Kidney epithelial cell (primary cell): ENCODE measurements around the gene SORCS2. TPM values are rescaled to one million over a fixed set of nuclear protein-coding genes. Genes with fewer than 3 reads are reported as not detected.

ENCODE experiments used
- DNase-seq: peaks from one replicate; pipeline ENCODE4 v3.0.0-alpha.2; 2010; ENCODE audit warnings: low read depth
- H3K27me3 ChIP-seq: 2 replicates; pipeline ENCODE4 v1.6.0; 2011; ENCODE audit warnings: low read length; ENCODE audit not compliant: control insufficient read depth, insufficient read depth
- H3K36me3 ChIP-seq: 2 replicates; pipeline ENCODE4 v1.5.1; 2011; ENCODE audit warnings: low read length; ENCODE audit not compliant: control insufficient read depth, insufficient read depth
- H3K4me3 ChIP-seq: 2 replicates; pipeline ENCODE4 v1.5.1; 2011; ENCODE audit warnings: low read depth, mild to moderate bottlenecking, control low read depth, low read length
- total RNA-seq: library from RNA; depleted of rRNA; stranded (reverse); fragments of >200 nt; gene quantifications from 2 replicates; pipeline ENCODE4 v1.2.3, GENCODE V29; 2015
- TF ChIP-seq, protein P1 (sequence below): IDR thresholded peaks from 2 replicates; pipeline ENCODE4 v1.5.1; 2011; ENCODE audit warnings: mild to moderate bottlenecking, moderate library complexity, low read length, control low read depth, inconsistent platforms; ENCODE audit not compliant: insufficient read depth, poor library complexity, severe bottlenecking

The SORCS2 gene
- total RNA-seq, 1 donor from 2014 or later, result 1.4 TPM

DNA sequence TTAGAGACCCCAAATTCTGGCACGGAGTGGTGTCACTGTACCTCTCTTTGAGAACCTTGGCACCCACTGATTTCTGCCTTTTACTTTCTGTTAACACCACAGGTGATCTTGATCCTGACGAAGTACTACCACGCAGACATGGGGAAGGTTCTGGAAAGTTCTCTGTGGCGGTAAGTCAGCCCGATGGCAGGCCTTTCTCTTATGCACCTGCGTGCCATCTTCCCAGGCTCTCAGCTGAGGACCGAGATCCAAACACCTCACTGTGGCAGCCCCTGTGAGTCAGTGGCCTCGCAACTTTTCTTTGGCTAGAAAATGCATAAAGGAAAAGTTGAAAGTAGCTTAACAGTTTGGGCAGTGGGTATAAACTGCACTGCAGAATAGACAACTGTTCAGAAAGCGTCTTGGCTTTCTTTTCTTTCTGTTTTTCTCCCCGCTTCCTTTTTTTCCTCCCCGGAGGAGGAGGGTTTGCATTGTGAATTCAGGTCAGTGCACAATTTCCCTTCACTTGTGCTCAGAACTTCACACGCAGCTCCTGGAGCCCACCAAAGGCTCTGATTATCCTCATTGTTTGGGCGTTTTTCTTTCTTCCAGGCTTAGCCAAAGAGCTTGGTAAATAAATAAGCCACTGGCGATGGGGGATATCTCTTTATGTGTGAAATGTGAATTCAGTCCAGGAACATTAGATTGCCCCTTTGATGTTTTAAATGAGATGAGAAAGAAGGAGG is 204.0 kb downstream of the SORCS2 start:
- no peaks in the 10 kb centered on the region for H3K36me3 ChIP-seq
- no peak for DNase-seq
- no peak overlapping the region for H3K4me3 ChIP-seq
- TF ChIP-seq, protein P1, sequence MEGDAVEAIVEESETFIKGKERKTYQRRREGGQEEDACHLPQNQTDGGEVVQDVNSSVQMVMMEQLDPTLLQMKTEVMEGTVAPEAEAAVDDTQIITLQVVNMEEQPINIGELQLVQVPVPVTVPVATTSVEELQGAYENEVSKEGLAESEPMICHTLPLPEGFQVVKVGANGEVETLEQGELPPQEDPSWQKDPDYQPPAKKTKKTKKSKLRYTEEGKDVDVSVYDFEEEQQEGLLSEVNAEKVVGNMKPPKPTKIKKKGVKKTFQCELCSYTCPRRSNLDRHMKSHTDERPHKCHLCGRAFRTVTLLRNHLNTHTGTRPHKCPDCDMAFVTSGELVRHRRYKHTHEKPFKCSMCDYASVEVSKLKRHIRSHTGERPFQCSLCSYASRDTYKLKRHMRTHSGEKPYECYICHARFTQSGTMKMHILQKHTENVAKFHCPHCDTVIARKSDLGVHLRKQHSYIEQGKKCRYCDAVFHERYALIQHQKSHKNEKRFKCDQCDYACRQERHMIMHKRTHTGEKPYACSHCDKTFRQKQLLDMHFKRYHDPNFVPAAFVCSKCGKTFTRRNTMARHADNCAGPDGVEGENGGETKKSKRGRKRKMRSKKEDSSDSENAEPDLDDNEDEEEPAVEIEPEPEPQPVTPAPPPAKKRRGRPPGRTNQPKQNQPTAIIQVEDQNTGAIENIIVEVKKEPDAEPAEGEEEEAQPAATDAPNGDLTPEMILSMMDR, result no peak
- H3K27me3 ChIP-seq, result peaks cover 7% of the 10 kb centered on the region

DNA sequence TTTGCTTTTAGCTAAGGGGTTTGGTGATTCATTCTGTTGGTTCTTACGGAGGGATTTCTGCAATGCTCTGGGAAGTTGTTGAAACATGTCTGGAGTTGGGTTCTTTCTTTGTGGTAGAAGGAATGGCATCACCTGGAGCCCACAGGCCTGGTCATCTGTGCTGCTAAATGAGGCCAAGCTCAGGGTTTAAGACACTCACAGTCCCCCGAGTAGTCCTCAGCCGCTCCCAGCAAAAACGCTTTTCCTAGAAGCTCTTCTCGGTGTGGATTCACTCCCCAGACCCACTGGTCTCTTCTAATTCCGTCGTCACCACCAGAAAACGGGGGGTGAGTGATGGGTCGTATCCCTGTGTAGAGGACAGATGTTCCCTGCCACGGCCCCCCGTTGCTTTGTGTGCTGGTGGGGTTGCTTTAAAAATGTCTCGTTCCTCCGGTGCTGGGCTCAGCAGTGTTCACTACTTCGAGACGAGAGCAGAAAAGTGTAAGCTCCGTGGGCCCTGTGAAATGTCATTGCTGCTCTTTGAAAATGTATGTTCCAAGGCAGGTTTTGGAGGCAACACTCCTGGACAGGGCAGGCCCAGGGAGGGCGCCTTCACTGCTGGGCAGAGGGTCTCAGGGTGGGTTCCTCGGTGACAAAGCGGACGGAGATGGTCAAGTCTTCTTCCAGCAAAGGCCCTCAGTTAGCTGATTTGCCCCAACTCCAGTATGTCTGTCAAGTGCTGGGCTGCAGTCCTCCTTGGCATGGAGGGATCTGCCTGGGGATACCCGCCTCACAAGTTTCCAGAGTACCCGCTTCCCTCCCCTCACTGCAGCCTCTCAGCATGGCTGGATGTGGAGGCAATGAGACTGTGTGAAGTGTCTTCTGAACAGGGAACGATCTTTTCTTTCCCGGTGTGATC is 205.1 kb downstream of the SORCS2 start:
- Histone ChIP-seq H3K4me3 (no peak overlapping the region), H3K27me3 (peaks cover 7% of the 10 kb centered on the region), H3K36me3 (no peaks in the 10 kb centered on the region)
- TF ChIP-seq, protein P1, result no peak
- DNase-seq, result no peak

DNA sequence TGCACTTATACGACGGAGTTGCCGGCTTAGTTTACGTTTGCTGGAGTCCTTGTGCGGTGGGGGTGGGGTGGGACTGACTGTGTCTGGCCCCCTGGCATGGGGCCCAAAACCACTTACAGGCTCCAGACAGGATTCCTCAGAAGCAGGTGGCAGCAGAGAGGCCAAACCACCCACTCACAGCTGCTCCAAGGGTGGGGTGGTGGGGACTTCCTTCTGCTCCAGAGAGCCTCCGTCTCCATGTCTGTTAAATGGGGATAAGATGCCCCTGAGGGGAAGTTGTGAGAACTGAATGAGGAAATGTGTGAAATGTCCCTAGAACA is 205.7 kb downstream of the SORCS2 start:
- Histone ChIP-seq H3K36me3 (no peaks in the 10 kb centered on the region), H3K4me3 (no peak overlapping the region), H3K27me3 (peaks cover 7% of the 10 kb centered on the region)
- DNase-seq, result no peak
- TF ChIP-seq, protein P1, result no peak

DNA sequence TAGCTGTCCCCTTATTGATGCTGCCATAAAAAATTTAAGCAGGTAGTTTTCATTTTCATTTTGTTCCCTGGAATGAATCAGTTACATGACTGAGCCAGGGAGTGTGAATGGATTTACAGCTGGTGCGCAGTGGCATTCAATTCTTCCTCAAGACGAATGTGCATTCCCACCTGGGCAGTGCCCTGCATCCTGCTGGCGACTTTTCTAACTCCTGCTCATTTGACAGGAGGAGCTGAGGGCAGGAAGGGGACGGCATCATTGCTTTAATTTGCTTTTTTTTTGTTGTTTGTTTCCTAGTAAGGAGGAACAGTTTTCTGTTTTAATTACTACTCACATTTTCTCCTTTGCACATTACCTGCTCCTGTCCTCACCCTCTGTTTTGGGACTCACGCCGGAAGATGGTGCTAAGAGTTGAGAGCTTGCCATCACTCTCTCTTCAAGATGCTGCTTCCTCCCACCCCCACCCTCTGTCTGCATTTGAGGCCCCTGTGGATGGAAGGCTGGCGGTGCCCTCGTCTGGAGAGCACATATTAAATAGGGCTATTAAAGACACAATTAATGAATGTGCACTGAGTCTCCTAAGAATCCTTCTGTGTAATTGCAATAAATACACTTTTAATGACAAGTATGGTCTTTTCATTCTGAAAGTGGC is 206.6 kb downstream of the SORCS2 start:
- TF ChIP-seq, protein P1, result no peak
- Histone ChIP-seq H3K36me3 (no peaks in the 10 kb centered on the region), H3K4me3 (no peak overlapping the region), H3K27me3 (peaks cover 3% of the 10 kb centered on the region)
- no peak for DNase-seq

DNA sequence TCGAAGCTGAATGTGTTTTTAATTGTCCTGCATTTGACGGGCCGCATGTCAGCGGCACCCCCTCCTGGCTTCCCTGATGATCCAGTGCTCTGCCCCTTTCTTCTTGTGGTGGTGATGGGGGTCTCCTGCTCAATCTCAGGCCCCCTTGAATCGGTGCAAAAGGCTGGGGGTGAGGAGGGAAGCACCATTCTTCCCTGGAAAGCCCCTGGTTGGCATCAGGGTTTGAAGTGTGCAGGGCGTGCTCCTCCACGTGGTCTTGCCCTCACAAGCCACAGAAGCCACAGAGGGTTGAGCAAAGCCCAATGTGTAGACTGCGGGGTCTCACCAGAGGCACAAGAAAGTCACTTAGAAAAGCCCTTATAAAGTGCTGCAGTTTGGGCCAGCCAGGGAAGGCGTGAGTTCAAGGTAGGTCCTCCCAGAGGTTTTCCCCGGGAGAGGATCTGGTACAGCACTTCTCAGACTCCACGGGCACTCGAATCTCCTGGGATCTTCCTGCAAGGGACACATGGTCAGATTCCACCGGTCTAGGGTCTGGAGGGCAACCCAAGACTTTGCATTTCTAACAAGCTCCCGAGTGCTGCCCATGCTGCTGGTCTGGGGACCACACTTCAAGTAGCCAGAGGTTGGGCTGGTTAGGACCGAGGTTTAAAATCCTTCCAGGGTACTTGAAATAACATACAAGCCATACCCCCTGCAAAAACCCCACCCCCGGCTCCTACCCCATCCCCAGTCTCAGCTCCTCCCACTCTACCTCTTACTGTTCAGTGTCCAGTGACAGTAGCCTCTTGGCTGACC is 207.3 kb downstream of the SORCS2 start:
- TF ChIP-seq, protein P1, result no peak
- Histone ChIP-seq H3K36me3 (no peaks in the 10 kb centered on the region), H3K4me3 (no peak overlapping the region), H3K27me3 (peaks cover under 1% of the 10 kb centered on the region)
- no peak for DNase-seq
